Measurements from ENCODE around the gene MRM3.

GRCh38 chr17:824378-824777 is 42.2 kb downstream of the MRM3 start:
- TF ChIP-seq POLR2A (IDR thresholded peaks at IDR 0.05; ENCODE audit: low read depth, low read length) (no peak), TAF1 (IDR thresholded peaks at IDR 0.05; ENCODE audit: borderline replicate concordance, low read depth, low read length) (no peak), POLR2AphosphoS5 (IDR thresholded peaks at IDR 0.05; ENCODE audit: low read depth, low read length) (no peak)

All from GM12892 (cell line).